ENCODE data around the gene ITPR1. TPM values are rescaled to one million over a fixed set of nuclear protein-coding genes. Genes with fewer than 3 reads are reported as not detected.
A peak's percentile ranks its signal among the peaks of the same experiment; 100 is the strongest.

The ITPR1 gene
- total and polyA plus RNA-seq, 2 experiments from 2014 or later = 6.8 to 21.0 TPM

GRCh38 chr3:4506559-4507023 is 13.4 kb downstream of the ITPR1 start (continued):
- TF ChIP-seq, protein P1, sequence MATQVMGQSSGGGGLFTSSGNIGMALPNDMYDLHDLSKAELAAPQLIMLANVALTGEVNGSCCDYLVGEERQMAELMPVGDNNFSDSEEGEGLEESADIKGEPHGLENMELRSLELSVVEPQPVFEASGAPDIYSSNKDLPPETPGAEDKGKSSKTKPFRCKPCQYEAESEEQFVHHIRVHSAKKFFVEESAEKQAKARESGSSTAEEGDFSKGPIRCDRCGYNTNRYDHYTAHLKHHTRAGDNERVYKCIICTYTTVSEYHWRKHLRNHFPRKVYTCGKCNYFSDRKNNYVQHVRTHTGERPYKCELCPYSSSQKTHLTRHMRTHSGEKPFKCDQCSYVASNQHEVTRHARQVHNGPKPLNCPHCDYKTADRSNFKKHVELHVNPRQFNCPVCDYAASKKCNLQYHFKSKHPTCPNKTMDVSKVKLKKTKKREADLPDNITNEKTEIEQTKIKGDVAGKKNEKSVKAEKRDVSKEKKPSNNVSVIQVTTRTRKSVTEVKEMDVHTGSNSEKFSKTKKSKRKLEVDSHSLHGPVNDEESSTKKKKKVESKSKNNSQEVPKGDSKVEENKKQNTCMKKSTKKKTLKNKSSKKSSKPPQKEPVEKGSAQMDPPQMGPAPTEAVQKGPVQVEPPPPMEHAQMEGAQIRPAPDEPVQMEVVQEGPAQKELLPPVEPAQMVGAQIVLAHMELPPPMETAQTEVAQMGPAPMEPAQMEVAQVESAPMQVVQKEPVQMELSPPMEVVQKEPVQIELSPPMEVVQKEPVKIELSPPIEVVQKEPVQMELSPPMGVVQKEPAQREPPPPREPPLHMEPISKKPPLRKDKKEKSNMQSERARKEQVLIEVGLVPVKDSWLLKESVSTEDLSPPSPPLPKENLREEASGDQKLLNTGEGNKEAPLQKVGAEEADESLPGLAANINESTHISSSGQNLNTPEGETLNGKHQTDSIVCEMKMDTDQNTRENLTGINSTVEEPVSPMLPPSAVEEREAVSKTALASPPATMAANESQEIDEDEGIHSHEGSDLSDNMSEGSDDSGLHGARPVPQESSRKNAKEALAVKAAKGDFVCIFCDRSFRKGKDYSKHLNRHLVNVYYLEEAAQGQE (IDR thresholded peaks at IDR 0.05; ENCODE audit: unreplicated experiment) = no peak
- TF ChIP-seq ZNF114 (CRISPR knock-in tag; IDR thresholded peaks at IDR 0.05) = no peak

DNA sequence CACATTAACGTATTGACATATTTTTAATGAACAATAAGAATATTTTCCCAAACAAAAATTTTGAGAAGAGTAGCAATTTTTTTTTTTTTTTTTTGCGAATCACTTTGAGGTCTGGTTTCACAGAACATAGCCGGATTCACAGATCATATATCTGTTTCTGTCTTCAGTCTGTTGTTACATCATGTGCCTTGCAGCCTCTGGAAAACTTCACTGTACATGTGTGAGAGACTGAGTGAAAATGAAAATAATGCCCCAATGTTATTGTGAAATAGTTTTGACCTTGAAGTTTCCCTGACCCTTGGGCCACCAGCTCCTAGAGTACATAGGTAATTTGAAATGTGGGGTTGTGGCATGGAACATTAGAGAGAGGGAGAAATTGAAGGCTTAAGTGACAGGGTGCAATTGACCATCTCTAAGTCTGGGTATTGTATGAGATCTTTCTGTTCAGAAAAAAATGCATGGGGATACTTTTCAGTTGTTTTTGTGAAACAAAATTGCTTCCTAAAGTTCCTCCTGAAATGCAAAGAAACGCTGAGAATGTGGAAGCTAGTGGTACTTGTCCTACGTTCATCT is 14.0 kb downstream of the ITPR1 start:
- Mint-ChIP-seq H3K36me3 (ENCODE audit: low read depth) (no peaks in the 10 kb centered on the region), H3K27me3 (ENCODE audit: insufficient read depth, low read depth, poor library complexity) (peaks cover 4% of the 10 kb centered on the region), H3K4me1 (peaks cover 21% of the 10 kb centered on the region), H3K9me3 (no peaks in the 10 kb centered on the region), H3K4me3 (no peak overlapping the region), H3K27ac (no peak overlapping the region)
- Histone ChIP-seq H4K20me1 (replicated peaks; ENCODE audit: insufficient read depth) (peaks cover 4% of the 10 kb centered on the region; the same call in 1 of the 2 replicates), H3K4me1 (ENCODE audit: insufficient read depth) (peaks cover 13% of the 10 kb centered on the region; the same call in 1 of the 2 replicates), H3K27me3 (ENCODE audit: insufficient read depth) (no peaks in the 10 kb centered on the region), H3F3A (replicated peaks; ENCODE audit: low read depth) (no peaks in the 10 kb centered on the region), H3K27ac (ENCODE audit: low read depth) (no peak overlapping the region), H3K36me3 (ENCODE audit: insufficient read depth) (no peaks in the 10 kb centered on the region), H3K79me2 (replicated peaks; ENCODE audit: insufficient read depth) (no peaks in the 10 kb centered on the region), H3K9me2 (ENCODE audit: insufficient read depth) (no peaks in the 10 kb centered on the region), H2AFZ (no peak overlapping the region), H3K4me2 (no peak overlapping the region), H3K4me3 (no peak overlapping the region)
- TF ChIP-seq EZH2 (IDR thresholded peaks at IDR 0.05; ENCODE audit: low read depth, unreplicated experiment) (no peak), POLR2AphosphoS5 (IDR thresholded peaks at IDR 0.05; ENCODE audit: low read depth) (no peak)
- DNase-seq (ENCODE audit: low spot score) (no peak), ATAC-seq (no peak)

GRCh38 chr3:4508048-4508981 is 15.2 kb downstream of the ITPR1 start:
- DNase-seq (ENCODE audit: low spot score) (peak; percentile 21), ATAC-seq (peak; percentile 58)
- no peak overlapping the region for H2AFZ ChIP-seq
- peaks cover 24% of the 10 kb centered on the region for H3K4me1 Mint-ChIP-seq
- H3K27me3 ChIP-seq (ENCODE audit: insufficient read depth) = no peaks in the 10 kb centered on the region
- H4K20me1 ChIP-seq (replicated peaks; ENCODE audit: insufficient read depth) = peaks cover 4% of the 10 kb centered on the region; the same call in 1 of the 2 replicates
- no peaks in the 10 kb centered on the region for H3K79me2 ChIP-seq (replicated peaks; ENCODE audit: insufficient read depth)
- peaks cover 13% of the 10 kb centered on the region; the same call in 1 of the 2 replicates for H3K4me1 ChIP-seq (ENCODE audit: insufficient read depth)
- no peaks in the 10 kb centered on the region for H3F3A ChIP-seq (replicated peaks; ENCODE audit: low read depth)
- H3K4me3 ChIP-seq = no peak overlapping the region
- no peaks in the 10 kb centered on the region for H3K36me3 ChIP-seq (ENCODE audit: insufficient read depth)
- no peaks in the 10 kb centered on the region for H3K9me3 Mint-ChIP-seq
- H3K27ac Mint-ChIP-seq = no peak overlapping the region
- H3K4me2 ChIP-seq = no peak overlapping the region
- H3K36me3 Mint-ChIP-seq (ENCODE audit: low read depth) = no peaks in the 10 kb centered on the region
- H3K27ac ChIP-seq (ENCODE audit: low read depth) = no peak overlapping the region
- no peak overlapping the region for H3K4me3 Mint-ChIP-seq
- no peaks in the 10 kb centered on the region for H3K9me2 ChIP-seq (ENCODE audit: insufficient read depth)
- H3K27me3 Mint-ChIP-seq (ENCODE audit: insufficient read depth, low read depth, poor library complexity) = peaks cover 4% of the 10 kb centered on the region
- TF ChIP-seq JUNB (IDR thresholded peaks at IDR 0.05; ENCODE audit: unreplicated experiment) (no peak), STAT1 (IDR thresholded peaks at IDR 0.05; ENCODE audit: unreplicated experiment) (no peak), POLR2AphosphoS5 (IDR thresholded peaks at IDR 0.05; ENCODE audit: low read depth) (no peak), ZNF331 (CRISPR knock-in tag; IDR thresholded peaks at IDR 0.05; ENCODE audit: low read depth) (no peak)
- TF ChIP-seq, protein P2, sequence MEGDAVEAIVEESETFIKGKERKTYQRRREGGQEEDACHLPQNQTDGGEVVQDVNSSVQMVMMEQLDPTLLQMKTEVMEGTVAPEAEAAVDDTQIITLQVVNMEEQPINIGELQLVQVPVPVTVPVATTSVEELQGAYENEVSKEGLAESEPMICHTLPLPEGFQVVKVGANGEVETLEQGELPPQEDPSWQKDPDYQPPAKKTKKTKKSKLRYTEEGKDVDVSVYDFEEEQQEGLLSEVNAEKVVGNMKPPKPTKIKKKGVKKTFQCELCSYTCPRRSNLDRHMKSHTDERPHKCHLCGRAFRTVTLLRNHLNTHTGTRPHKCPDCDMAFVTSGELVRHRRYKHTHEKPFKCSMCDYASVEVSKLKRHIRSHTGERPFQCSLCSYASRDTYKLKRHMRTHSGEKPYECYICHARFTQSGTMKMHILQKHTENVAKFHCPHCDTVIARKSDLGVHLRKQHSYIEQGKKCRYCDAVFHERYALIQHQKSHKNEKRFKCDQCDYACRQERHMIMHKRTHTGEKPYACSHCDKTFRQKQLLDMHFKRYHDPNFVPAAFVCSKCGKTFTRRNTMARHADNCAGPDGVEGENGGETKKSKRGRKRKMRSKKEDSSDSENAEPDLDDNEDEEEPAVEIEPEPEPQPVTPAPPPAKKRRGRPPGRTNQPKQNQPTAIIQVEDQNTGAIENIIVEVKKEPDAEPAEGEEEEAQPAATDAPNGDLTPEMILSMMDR (conservative IDR thresholded peaks at IDR 0.05; ENCODE audit: low read depth in 2 of 2) = no peak

All from GM23338 (cell line).